T-helper 2 cell treated with Interferon-gamma antibody and Interleukin-4, amounts not matched to agents 100 ng/mL and 5 ng/mL, for 36 hours (primary cell): Measurements from ENCODE around the gene RIPOR3. TPM values are rescaled to one million over a fixed set of nuclear protein-coding genes. Genes with fewer than 3 reads are reported as not detected.
"Not testable (repeated sequence)": the region's sequence is repeated elsewhere in the genome, so short reads cannot be mapped to it uniquely, and the experiment has no call there.

ENCODE experiments used
- intact Hi-C: fragments of 100-400 bp; cut with micrococcal nuclease; formaldehyde crosslinking; loops from one replicate; pipeline ENCODE4 v1.15.1; 2023
- total RNA-seq: library from RNA; stranded (reverse); gene quantifications from 2 replicates; pipeline ENCODE4 v1.2.3, GENCODE V29; 2022

The RIPOR3 gene
- total RNA-seq, 1 donor from 2014 or later: not detected

DNA sequence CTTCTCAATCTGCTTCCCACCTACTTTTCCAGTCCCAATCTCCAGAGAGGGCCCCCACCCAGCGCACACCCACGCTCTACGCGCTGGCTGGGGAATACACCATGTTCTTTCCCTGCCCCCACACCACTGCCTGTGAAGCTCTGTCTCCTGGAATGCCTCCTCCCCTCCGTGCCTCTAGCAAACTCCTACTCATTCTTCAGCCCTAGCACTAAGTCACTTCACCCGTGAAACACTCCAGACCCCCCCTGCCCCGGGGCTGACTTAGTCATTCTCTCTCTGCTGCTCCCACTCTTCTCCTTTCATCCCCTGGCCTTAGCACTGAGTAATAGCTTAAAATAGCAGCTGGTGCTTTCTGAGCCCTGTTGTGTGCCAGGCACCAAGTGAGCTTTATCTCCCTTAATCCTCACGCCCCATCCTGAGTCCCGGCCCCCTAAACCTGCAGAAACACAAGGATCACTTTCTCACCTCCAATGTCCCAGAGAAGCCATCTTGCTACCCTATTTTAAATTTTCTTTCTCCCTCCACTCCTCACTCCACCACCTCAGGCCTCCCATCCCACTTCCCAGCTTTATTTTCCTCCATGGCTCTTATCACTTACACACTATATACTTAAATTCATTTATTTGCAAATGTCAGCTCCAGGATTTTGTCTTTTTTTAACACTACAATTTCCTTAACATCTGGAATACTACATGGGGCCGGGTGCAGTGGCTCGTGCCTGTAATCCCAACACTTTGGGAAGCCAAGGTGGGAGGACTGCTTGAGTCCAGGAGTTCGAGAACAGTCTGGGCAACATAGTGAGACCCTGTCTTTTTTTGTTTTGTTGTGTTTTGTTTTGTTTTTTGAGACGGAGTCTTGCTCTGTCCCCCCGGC is 33.7 kb upstream of the RIPOR3 start:
- intact Hi-C loops: no loop called here

DNA sequence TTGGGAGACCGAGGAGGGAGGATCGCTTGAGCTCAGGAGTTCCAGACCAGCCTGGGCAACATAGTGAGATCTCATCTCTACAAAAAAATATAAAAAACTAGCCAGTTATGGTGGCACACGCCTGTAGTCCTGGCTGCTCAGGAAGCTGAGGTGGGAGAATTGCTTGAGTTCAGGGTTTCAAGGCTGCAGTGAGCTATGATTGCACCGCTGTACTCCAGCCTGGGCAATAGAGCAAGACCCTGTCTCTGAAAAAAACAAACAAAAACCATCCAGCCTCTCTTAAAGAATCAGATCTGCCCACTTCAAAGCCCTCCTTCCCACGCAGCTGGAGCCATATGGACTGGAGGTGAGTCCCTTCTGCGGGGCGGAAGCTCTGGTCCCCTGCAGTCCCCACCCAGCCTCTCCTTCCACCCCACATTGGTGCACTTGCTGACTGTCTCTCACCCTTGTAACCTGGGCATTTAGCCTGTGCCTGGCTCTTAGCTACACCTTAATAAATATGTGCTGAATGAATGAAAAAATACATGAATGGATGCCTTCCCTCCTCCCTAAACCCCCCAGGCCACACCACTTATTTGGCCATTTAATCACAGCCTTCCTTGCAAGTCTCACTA is 32.9 kb upstream of the RIPOR3 start:
- intact Hi-C loops: no loop called here

DNA sequence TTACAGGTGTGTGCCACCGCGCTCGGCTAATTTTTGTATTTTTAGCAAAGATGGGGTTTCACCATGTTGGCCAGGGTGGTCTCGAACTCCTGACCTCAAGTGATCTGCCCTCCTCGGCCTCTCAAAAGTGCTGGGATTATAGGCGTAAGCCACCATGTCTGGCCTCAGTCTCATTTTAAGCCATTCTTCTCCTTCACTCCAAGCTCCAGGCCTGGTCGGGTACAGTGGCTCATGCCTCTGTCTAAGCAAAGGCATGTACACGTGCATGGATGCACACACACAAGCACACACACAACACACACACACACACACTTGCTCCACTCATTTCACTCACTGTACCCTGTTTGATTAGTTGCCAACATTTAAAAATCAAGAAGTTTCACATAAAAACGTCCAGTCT is 32.3 kb upstream of the RIPOR3 start:
- intact Hi-C loops: no loop called here

DNA sequence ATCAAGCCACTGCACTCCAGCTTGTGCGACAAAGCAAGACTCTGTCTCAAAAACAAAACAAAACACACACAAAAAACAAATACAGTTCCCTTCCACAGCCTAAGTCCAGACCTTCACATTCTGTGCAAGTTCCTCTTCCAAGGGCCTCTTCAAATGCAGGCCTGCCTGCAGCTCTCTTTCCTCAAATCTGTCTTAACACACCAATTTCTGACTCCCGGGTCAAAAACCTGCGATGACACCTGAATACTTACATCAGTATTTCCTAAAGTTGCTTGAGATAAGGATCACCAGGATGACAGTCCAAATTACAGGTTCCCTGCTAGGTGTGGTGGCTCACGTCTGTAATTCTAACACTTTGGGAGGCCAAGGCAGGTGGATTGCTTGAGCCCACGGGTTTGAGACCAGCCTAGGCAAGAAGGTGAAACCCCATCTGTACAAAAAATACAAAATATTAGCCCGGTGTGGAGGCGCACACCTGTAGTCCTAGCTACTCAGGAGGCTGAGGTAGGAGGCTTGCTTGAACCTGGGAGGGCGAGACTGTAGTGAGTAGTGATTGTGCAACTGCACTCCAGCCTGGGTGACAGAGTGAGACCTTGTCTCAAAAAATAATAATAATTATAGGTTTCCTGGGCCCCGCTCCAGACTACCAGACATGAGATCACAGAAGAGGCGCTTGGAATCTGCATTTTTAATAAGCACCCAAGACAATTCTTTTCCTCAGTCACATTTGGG is 31.2 kb upstream of the RIPOR3 start:
- intact Hi-C loops: no loop called here

DNA sequence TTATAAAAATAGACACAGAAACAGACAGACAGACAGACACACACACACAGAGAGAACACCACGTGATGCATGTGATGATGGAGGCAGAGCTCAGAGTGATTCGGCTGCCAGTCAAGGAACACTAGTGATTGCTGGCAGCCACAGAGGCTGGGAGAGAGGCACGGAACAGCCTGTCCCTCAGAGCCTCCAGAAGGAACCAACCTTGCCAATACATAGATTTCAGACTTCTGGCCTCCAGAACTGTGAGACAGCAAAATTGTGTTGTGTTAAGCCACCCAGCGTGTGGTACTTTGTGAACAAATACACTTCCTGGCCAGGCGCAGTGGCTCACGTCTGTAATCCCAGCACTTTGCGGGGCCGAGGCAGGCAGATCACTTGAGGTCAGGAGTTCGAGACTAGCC is 30.5 kb upstream of the RIPOR3 start:
- intact Hi-C loops: no loop called here

DNA sequence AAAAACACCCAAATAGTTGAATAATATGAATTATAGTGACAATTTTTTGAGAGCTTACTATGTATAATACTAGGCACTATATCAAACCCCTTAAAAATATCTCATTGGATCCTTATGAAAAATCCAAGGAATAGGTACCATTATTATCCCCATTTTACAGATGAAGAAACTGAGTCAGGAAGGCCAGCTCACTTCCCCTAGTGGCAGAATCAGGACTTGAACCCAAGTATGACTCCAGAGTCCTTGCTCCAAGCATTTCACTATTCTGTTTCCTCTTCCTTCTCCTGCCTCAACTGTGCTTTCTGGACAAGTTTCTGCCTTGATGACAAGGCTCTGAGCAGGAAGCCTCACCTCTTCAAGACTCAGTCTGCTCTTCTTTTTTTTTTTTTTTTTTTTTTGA is 29.2 kb upstream of the RIPOR3 start:
- intact Hi-C loops: no loop called here

DNA sequence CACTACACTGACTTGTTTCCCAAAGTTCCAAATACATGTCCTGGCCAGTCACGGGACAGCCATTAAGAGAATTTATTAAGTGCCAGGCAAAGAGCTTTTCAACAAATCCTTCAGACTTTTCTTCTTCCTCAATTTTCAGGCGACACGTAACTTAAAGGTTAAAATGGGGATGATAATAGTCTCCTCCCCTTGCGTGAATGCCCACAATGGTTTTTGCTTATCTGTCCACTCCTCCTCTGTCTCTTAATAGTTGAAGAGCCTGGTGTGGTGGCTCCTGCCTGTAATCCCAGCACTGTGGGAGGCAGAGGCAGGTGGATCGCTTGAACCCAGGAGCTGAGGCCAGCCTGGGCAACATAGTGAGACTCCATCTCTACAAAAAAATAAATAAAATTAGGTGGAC is 28.7 kb upstream of the RIPOR3 start:
- intact Hi-C loops: no loop called here

DNA sequence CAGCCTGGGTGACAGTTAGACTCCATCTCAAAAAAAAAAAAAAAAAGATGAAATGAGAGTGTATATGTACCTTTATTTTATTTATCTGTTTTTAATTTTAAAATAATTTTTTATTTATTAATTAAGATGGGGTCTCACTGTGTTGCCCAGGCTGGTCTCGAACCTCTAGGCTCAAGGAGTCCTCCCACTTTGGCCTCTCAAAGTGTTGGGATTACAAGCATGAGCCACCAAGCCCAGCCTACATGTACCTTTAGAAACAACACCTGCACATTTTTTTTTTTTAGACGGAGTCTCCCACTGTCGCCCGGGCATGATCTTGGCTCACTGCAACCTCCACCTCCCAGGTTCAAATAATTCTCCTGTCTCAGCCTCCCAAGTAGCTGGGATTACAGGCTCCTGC is 28.0 kb upstream of the RIPOR3 start:
- intact Hi-C loops: no loop called here

DNA sequence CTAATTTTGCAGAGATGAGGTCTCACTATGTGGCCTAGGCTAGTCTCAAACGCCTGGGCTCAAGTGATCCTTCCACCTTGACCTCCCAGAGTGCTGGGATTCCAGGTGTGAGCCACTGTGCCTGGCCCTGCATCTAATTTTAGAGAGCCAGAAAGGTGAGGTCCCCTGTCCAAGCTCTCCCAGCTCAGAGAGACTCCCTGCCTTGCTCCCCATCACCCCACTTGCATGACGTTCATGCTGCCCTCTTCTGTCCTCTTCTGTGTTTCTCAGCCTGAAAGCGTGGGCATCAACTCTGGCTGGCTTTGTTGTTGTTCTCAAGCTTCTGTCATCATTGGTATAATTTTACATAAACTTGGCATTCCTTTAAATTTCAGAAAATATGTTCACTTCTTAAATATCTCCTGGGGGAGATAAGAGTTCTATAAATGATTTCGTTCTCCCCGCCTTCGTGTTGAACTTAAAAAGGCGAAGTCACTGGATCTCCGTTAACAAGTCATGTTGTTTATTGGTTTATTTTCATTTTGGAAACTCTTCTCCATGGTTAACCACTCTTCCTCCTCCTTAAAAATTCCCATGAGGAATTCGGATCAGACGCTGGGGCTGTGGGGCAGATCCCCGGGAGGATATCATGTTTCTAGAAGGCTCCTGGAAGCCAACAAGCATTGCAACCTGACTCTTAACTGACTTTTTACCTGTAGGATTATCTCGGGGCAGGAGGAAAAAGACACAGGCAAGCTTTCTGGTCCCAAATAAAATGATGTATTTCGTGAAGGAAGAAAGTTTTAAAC is 26.8 kb upstream of the RIPOR3 start:
- intact Hi-C loops: no loop called here

DNA sequence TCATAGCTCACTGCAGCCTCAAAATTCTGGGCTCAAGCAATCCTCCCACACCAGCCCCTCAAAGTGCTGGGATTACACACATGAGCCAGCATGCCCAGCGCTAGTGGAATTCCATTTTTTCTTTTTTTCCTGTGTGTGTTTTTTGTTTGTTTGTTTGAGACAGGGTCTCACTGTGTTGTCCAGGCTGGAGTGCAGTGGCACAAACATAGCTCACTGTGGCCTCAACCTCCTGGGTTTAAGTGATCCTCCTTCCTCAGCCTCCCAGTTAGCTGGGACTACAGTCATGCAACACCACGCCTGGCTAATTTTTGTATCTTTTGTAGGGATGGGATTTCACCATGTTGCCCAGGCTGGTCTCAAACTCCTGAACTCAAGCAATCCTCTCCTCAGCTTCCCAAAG is 26.0 kb upstream of the RIPOR3 start:
- intact Hi-C loops: no loop called here

DNA sequence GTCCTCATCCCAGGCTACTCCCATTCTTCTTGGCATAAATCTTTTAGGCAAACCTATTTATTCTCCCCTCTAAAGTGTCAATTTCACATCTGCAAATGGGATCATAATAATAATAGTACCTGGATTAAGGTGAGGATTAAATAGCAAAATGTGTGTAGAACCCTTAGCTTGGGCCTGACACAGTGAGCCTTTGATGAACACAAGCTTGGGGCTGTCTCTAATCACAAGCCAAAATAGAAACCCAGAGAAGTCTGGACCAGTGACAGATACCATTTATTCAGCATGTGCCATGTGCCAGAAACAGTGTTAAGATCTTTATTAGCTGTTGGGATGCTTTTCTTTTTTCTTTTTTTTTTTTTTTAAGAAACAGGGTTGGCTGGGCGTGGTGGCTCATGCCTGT is 25.2 kb upstream of the RIPOR3 start:
- intact Hi-C loops: no loop called here

DNA sequence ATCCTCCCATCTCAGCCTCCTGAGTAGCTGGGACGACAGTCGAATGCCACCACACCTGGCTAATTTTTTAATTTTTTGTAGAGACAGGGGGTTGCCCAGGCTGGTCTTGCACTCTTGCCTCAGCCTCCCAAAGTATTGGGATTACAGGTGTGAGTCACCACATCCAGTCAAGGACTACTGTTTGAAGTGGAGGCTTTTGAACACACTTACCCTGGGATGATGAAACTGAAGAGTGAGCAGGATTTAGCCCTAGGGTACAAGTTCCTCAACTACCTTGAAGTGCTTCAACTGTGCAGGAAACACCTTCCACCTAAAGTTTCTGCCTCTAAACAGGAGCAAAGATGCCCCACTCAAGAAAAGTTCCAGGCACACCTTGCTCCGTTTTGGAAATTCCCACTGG is 24.4 kb upstream of the RIPOR3 start:
- intact Hi-C loops: no loop called here

DNA sequence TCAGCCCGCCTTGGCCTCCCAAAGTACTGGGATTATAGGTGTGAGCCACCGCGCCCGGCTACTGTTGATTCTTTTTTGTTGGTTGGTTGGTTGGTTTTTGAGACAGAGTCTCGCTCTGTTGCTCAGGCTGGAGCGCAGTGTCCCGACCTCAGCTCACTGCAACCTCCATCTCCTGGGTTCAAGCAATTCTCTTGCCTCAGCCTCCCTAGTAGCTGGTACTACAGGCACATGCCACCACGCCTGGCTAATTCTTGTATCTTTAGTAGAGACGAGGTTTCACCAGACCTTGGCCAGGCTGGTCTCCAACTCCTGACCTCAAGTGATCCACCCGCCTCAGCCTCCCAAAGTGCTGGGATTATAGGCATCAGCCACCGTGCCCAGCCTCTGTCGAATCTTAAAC is 23.1 kb upstream of the RIPOR3 start:
- intact Hi-C loops: not testable (repeated sequence)

DNA sequence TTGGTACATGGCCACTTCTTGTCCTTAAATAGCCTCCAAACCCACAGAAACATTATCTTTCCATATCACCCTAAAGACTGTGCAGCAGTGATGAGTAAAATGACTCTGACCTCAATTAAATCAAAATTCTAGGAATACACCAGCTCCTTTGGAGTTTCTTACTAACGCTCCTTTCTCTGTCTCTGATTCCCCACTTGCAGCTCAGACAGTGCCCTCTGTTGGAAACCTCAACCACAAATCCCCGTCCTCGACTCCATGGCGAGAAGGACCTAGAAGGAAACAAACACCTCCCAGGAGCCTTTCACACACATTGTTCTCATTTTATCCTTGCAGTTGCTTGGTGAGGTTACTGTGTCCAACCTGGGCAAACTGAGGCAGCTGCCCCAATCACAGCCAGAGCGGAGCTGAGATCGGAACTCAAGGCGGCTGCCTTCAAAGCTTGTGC is 22.3 kb upstream of the RIPOR3 start:
- intact Hi-C loops: no loop called here

DNA sequence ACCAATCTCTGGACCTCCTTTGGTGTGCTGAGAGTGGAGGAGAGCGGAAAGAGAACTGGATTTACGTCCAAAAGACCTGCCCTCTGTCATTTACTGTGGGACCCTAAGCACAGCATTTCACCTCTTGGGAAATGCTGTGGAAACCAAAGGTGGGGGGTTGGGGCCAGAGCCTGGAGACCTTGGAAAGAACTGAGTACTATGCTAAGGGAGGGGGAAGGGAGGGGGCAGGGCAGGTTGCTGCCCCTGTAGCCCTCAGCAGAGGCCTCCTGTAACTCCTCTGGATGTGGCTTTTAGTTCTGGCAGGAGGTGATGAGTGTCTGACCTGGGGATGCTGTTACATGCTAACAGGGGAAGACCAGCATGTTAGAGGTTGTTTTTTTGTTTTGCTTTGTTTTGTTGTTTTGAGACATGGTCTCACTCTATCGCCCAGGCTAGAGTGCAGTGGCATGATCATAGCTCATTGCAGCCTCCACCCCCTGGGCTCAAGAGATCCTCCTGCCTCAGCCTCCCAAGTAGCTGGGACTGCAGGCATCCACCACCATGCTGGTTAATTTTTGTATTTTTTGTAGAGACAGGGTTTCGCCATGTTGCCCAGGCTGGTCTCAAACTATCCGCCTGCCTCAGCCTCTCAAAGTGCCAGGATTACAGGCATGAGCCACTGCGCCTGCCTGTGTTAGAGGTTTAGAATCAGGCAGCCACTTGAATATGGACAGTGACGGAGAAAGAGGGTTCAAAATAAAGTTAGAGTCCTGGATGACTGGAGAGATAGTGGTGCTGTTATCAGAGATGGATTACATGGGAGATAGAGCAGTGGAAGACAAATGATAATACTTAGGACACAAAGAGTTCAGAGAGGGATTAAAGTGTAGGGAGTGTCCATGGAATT is 21.7 kb upstream of the RIPOR3 start:
- intact Hi-C loops: no loop called here

DNA sequence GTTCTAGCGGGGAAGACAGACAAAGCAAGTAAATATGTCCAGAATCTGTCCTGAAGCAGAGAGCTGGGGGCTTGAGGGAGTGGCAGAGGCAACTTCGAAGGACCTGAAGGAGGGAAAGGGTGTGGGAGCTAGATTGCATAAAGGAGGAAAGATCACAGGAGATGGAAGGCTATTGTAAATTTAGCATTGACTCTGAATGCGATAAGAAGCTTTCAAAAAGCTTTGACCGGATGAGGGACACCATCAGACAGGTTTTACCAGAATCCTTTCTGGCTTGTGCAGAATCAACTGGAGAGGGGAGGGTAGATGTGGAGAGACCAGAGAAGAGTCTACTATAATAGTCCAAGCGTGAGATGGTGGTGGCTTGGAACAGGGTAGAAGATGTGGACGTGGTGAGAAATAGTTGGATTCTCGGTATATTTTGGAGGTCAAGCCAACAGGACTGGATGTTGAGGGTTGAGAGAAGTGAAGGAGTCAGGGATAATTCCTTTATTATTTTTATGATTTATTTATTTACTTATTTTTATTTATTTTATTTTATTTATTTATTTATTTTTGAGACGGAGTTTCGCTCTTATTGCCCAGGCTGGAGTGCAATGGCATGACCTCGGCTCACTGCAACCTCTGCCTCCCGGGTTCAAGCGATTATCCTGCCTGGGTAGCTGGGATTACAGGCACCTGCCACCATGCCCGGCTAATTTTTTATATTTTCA is 19.9 kb upstream of the RIPOR3 start:
- intact Hi-C loops: no loop called here

DNA sequence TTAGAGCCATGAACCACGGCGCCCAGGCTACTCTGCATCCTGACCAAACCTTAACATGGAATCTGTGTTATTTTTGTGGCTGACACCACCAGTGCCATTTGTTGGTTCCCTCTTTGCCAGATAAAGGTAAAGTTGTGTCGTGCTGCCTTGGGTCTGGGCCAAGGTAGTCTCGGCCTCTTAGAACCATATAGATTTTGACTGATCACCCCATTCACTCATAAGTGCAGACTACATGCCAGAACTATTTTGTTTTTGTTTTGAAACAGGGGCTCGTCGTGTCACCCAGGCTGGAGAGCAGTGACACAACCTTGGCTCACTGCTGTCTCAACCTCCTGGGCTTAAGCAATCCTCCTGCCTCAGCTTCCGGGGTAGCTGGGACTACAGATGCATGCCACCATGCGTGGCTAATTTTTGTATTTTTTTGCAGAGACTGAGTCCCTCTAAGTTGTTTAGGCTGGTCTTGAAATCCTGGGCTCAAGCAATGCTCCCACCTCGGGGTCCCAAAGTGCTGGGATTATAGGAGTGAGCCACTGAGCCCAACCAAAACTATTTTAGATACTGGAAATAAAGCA is 19.2 kb upstream of the RIPOR3 start:
- intact Hi-C loops: no loop called here

DNA sequence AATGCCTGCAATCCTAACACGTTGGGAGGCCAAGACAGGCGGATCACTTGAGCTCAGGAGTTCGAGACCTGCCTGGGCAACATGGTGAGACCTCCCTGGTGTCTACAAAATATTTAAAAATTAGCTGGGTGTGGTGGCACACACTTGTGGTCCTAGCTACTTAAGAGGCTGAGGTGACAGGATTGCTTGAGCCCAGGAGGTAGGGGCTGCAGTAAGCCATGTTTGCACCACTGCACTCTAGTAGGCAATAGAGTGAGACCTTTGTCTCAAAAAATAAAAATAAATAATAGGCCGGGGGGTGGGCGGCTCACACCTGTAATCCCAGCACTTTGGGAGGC is 18.3 kb upstream of the RIPOR3 start:
- intact Hi-C loops: no loop called here

DNA sequence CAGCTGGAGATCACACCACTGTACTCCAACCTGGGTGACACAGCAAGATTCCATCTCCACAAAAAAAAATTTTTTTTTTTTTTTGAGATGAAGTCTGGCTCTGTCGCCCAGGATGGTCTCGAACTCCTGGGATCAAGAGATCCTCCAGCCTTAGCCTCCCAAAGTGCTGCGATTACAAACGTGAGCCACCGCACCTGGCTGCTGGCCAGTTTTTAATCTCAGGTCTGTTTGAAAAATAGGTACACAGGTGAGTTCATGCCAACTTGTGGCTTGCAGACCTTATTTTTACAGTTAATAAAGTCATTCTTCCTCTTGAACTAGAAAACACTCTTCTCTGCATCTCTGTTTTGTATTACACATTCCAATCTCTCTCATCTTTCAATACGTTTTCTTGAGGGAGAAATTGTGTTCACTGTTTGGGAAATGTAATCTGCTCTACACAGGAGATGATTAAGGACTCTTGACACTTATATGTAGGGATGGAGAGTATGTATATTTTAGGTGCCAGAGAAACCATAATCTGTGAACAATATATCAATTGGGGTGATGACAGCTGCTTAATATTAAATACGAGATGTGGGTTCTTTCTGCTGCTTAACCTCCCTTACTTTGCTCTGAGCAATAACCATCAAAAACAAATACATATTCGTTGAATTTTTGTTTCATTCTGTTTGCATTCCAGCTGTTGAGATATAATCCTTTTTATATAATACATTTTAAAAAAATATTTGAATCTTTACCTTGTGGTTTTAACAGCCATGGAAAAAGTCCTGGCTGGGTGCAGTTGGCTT is 17.7 kb upstream of the RIPOR3 start:
- intact Hi-C loops: no loop called here
